ENCODE results near the gene NOP58.
"Not testable (repeated sequence)": the region's sequence is repeated elsewhere in the genome, so short reads cannot be mapped to it uniquely, and the experiment has no call there.

The NOP58 gene

DNA sequence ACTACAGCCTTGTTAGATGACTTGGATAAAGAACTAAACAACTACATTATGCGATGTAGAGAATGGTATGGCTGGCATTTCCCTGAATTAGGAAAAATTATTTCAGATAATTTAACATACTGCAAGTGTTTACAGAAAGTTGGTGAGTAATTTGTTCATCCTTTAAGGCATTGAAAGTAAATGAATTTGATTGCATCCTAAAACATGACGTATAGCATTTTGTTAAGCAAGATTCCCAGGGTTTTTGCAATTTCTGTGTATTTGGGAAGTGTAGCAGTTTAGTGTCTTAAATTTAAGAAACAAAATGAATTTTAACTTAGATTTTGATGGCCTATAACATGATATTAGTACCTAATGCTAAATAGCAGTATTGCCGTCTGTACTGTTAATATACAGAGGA lies 24.8 kb downstream of the NOP58 start:
- no peak overlapping the region for H3K4me2 ChIP-seq
- H3K36me3 ChIP-seq = peaks cover 98 to 100% (median 100%) of the 10 kb centered on the region in 11 experiments
- no peaks in the 10 kb centered on the region for H3K27me3 ChIP-seq
- H3K9me3 ChIP-seq (replicated peaks in 1 of 11) = no peaks in the 10 kb centered on the region
- peaks cover 4 to 100% (median 97%) of the 10 kb centered on the region in 11 experiments; a peak in 20 of 22 replicates for H4K20me1 ChIP-seq
- peaks cover 0 to 15% (median 0%) of the 10 kb centered on the region in 10 experiments; a peak in 1 of 20 replicates for H3K4me1 ChIP-seq
- no peak overlapping the region for H3K27ac ChIP-seq
- H3K4me3 ChIP-seq = no peak overlapping the region
- TF ChIP-seq Cebpa-rat (IDR thresholded peaks at IDR 0.05) = no peak
- no peak overlapping the region for H3K9ac ChIP-seq

- no peak for TF ChIP-seq Cebpa-rat (IDR thresholded peaks at IDR 0.05)
- no peaks in the 10 kb centered on the region for H3K27me3 ChIP-seq
- H3K9me3 ChIP-seq (replicated peaks in 1 of 11) = no peaks in the 10 kb centered on the region
- no peak overlapping the region for H3K27ac ChIP-seq
- no peak overlapping the region for H3K9ac ChIP-seq
- no peak overlapping the region for H3K4me2 ChIP-seq
- H4K20me1 ChIP-seq = peaks cover 4 to 100% (median 96%) of the 10 kb centered on the region in 11 experiments; a peak in 20 of 22 replicates
- H3K4me3 ChIP-seq = no peak overlapping the region
- peaks cover 0 to 15% (median 0%) of the 10 kb centered on the region in 10 experiments; a peak in 1 of 20 replicates for H3K4me1 ChIP-seq
- H3K36me3 ChIP-seq = peaks cover 98 to 100% (median 100%) of the 10 kb centered on the region in 11 experiments
Observed at GRCh38 chr2:202290970-202291369, 25.4 kb downstream of the NOP58 start.

DNA sequence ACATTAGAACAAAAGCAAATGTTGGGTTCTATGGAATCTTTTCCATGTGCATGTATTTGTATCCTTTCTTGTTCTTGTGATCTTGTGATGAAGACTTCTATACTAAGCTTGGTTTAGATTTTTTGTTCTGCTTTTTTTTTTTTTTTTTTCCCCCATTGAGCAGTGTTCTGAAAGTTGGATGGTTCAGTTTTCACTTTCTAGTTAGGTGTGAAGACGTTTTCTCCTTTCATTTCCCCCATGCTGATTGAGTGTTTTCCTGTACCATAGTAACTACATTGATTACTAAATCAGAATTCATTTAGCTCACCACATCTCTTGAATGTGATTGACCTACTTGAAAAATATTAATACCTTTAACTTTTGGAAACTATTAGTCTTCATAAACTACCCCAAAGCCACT lies 34.1 kb downstream of the NOP58 start:
- Histone ChIP-seq H3K4me3 (no peak overlapping the region), H3K27me3 (no peaks in the 10 kb centered on the region), H3K4me2 (no peak overlapping the region), H3K9me3 (replicated peaks in 1 of 11) (no peaks in the 10 kb centered on the region), H3K4me1 (peaks cover 0 to 3% (median 0%) of the 10 kb centered on the region in 10 experiments; a peak in 1 of 20 replicates), H4K20me1 (peaks cover 0 to 82% (median 54%) of the 10 kb centered on the region in 11 experiments; a peak in 19 of 22 replicates), H3K36me3 (peaks cover 98 to 100% (median 100%) of the 10 kb centered on the region in 11 experiments), H3K27ac (no peak overlapping the region), H3K9ac (no peak overlapping the region)
- TF ChIP-seq Cebpa-rat (IDR thresholded peaks at IDR 0.05) = no peak

DNA sequence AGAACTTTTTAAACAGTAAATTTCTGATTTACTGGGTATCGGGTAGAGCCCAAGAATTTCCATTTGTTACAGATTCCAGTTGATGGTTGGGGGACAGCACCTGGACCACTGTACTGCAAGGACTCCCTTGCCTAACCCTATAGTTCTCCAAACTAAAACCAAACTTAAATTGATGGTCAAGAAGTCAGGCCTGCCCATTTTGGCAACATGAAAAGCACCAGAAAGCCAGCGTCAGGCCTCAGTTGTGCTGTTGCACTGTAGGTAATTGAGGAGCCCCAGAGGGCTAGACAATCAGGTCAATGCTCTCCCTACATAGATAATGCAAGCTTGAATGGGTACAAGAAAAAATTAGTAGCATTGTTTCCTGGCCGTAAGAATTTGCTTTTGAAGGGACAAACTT lies 40.5 kb downstream of the NOP58 start:
- H3K4me1 ChIP-seq = no peaks in the 10 kb centered on the region
- no peaks in the 10 kb centered on the region for H3K9me3 ChIP-seq (replicated peaks in 1 of 11)
- no peak overlapping the region for H3K9ac ChIP-seq
- H3K4me2 ChIP-seq = no peak overlapping the region
- H3K36me3 ChIP-seq = peaks cover 74 to 100% (median 96%) of the 10 kb centered on the region in 11 experiments
- H3K27me3 ChIP-seq = no peaks in the 10 kb centered on the region
- no peak for TF ChIP-seq Cebpa-rat (IDR thresholded peaks at IDR 0.05)
- no peak overlapping the region for H3K27ac ChIP-seq
- H4K20me1 ChIP-seq = peaks cover 0 to 72% (median 33%) of the 10 kb centered on the region in 11 experiments; a peak in 15 of 22 replicates
- no peak overlapping the region for H3K4me3 ChIP-seq

- Histone ChIP-seq H3K27me3 (no peaks in the 10 kb centered on the region), H3K36me3 (peaks cover 57 to 100% (median 90%) of the 10 kb centered on the region in 11 experiments), H3K4me3 (no peak overlapping the region), H3K9me3 (replicated peaks in 1 of 11) (no peaks in the 10 kb centered on the region), H3K4me1 (peaks cover 0 to 16% (median 0%) of the 10 kb centered on the region in 10 experiments; a peak in 5 of 20 replicates), H3K9ac (no peak overlapping the region), H3K4me2 (no peak overlapping the region), H4K20me1 (peaks cover 0 to 57% (median 30%) of the 10 kb centered on the region in 11 experiments; a peak in 13 of 22 replicates), H3K27ac (no peak overlapping the region)
- no peak for TF ChIP-seq Cebpa-rat (IDR thresholded peaks at IDR 0.05)
Observed at GRCh38 chr2:202307690-202308089, 42.1 kb downstream of the NOP58 start.

GRCh38 chr2:202311823-202312388 lies 46.3 kb downstream of the NOP58 start:
- H3K27me3 ChIP-seq = no peaks in the 10 kb centered on the region
- no peak for TF ChIP-seq Cebpa-rat (IDR thresholded peaks at IDR 0.05)
- H3K36me3 ChIP-seq = peaks cover 15 to 68% (median 48%) of the 10 kb centered on the region in 11 experiments
- no peak overlapping the region for H3K4me3 ChIP-seq
- peak overlapping the region in 1 of 11 experiments; percentile 0; a peak in 1 of 22 replicates for H3K9ac ChIP-seq
- H3K4me1 ChIP-seq = peaks cover 0 to 16% (median 0%) of the 10 kb centered on the region in 10 experiments; a peak in 5 of 20 replicates
- H3K9me3 ChIP-seq (replicated peaks in 1 of 11) = no peaks in the 10 kb centered on the region
- H3K4me2 ChIP-seq = peak overlapping the region in 3 of 11 experiments; percentile 10 to 38 (median 27); a peak in 5 of 22 replicates
- no peak overlapping the region for H3K27ac ChIP-seq
- peaks cover 0 to 29% (median 10%) of the 10 kb centered on the region in 11 experiments; a peak in 6 of 22 replicates for H4K20me1 ChIP-seq

GRCh38 chr2:202314116-202314515 lies 48.6 kb downstream of the NOP58 start:
- Histone ChIP-seq H4K20me1 (peaks cover 0 to 18% (median 10%) of the 10 kb centered on the region in 11 experiments; a peak in 5 of 22 replicates), H3K27me3 (no peaks in the 10 kb centered on the region), H3K4me2 (no peak overlapping the region), H3K4me3 (no peak overlapping the region), H3K36me3 (peaks cover 3 to 61% (median 30%) of the 10 kb centered on the region in 11 experiments; a peak in 19 of 22 replicates), H3K27ac (no peak overlapping the region), H3K9ac (no peak overlapping the region), H3K9me3 (replicated peaks in 1 of 11) (no peaks in the 10 kb centered on the region), H3K4me1 (peaks cover 0 to 16% (median 0%) of the 10 kb centered on the region in 10 experiments; a peak in 5 of 20 replicates)
- TF ChIP-seq Cebpa-rat (IDR thresholded peaks at IDR 0.05) = no peak

- no peak for TF ChIP-seq Cebpa-rat (IDR thresholded peaks at IDR 0.05)
- Histone ChIP-seq H3K36me3 (peaks cover 0 to 38% (median 14%) of the 10 kb centered on the region in 11 experiments; a peak in 17 of 22 replicates), H3K27me3 (no peaks in the 10 kb centered on the region), H3K9ac (no peak overlapping the region), H3K9me3 (replicated peaks in 1 of 11) (no peaks in the 10 kb centered on the region), H3K4me1 (peaks cover 0 to 5% (median 0%) of the 10 kb centered on the region in 10 experiments; a peak in 4 of 20 replicates), H3K4me2 (no peak overlapping the region), H3K27ac (no peak overlapping the region), H4K20me1 (0 out of 22 replicates have a peak, but pooled peaks cover 0 to 3% (median 0%) of the 10 kb centered on the region in 11 experiments), H3K4me3 (no peak overlapping the region)
Observed at GRCh38 chr2:202317080-202317857, 51.7 kb downstream of the NOP58 start.

DNA sequence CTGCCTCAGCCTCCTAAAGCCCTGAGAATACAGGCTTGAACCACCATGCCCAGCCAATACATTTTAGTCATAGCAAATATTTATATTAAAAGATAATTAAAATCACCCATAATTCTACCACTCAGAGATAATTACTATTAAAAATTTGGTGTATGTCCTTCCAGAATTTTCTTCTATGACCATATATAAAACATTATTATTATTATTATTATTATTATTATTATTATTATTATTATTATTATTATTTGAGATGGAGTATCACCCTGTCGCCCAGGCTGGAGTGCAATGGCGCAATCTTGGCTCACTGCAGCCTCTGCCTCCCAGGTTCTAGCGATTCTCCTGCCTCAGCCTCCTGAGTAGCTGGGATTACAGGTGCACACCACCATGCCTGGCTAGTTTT lies 54.8 kb downstream of the NOP58 start:
- not testable (repeated sequence) for H3K4me3 ChIP-seq; H3K9ac ChIP-seq; H3K9me3 ChIP-seq (replicated peaks in 1 of 11); H4K20me1 ChIP-seq; H3K27ac ChIP-seq; H3K27me3 ChIP-seq; H3K4me1 ChIP-seq; H3K4me2 ChIP-seq
- H3K36me3 ChIP-seq = peaks cover 0 to 58% (median 40%) of the 10 kb centered on the region in 11 experiments; a peak in 20 of 22 replicates
